HepG2 (cell line): ENCODE data around the gene DPH1. TPM values are rescaled to one million over a fixed set of nuclear protein-coding genes. Genes with fewer than 3 reads are reported as not detected.
A peak's percentile ranks its signal among the peaks of the same experiment; 100 is the strongest.

Experiments used
- KLF12 ChIP-seq: sonication (generic); formaldehyde crosslinking; IDR thresholded peaks from 2 replicates; pipeline ENCODE4 v1.4.0; 2020; ENCODE audit warnings: missing genetic modification reagents, borderline replicate concordance
- STAG1 ChIP-seq: sonication (generic); formaldehyde crosslinking; IDR thresholded peaks from 2 replicates; pipeline ENCODE4 v1.4.0; 2020; ENCODE audit warnings: missing genetic modification reagents
- TGIF2 ChIP-seq: IDR thresholded peaks from 2 replicates; pipeline ENCODE4 v1.6.1; 2016; ENCODE audit warnings: control low read depth, missing compliant biosample characterization
- ZBTB40 ChIP-seq, 2 experiments: fragments of 450-650 bp in 1 of 2; sonication (generic) in 1 of 2; formaldehyde crosslinking in 1 of 2; IDR thresholded peaks; 2 replicates each; pipeline versions ENCODE4 v1.6.1 to v1.8.0; 2016 to 2022; ENCODE audit warnings: antibody characterized with exemption in 1 of 2, mild to moderate bottlenecking in 1 of 2, missing genetic modification reagents in 1 of 2
- ZBTB7B ChIP-seq: sonication (generic); formaldehyde crosslinking; IDR thresholded peaks from 2 replicates; pipeline ENCODE4 v1.4.0; 2020; ENCODE audit warnings: missing genetic modification reagents
- ZSCAN21 ChIP-seq: sonication (generic); formaldehyde crosslinking; IDR thresholded peaks from 2 replicates; pipeline ENCODE4 v1.8.0; 2022; ENCODE audit warnings: mild to moderate bottlenecking, missing genetic modification reagents, moderate library complexity, borderline replicate concordance
- polyA plus RNA-seq, 8 experiments: library from polyadenylated mRNA; depleted of rRNA in 3 of 8; stranded (reverse) in 7 of 8; unstranded in 1 of 8; fragments of >200 nt; fragmentation: Illumina TruSeq in 4 of 8; extraction: Trizol in 4 of 8; gene quantifications; 2 replicates each; pipeline versions ENCODE4 v1.2.1 to v1.2.3, GENCODE V29; 2011 to 2016; ENCODE audit warnings: low read depth in 4 of 8, missing spikeins in 1 of 8, mixed read lengths in 1 of 8; ENCODE audit not compliant: insufficient read depth in 1 of 8
- total RNA-seq, 5 experiments: library from RNA; depleted of rRNA; stranded (reverse); fragments of >200 nt; fragmentation: Illumina TruSeq; extraction: Trizol; gene quantifications; 2 replicates each; pipeline ENCODE4 v1.2.3, GENCODE V29; 2016; ENCODE audit warnings: low read depth in 1 of 5
- TF ChIP-seq, protein P1 (sequence below): sonication (generic); formaldehyde crosslinking; IDR thresholded peaks from 2 replicates; pipeline ENCODE4 v1.4.0; 2020; ENCODE audit warnings: missing genetic modification reagents, borderline replicate concordance
- TF ChIP-seq, protein P2 (sequence below): sonication (generic); formaldehyde crosslinking; IDR thresholded peaks from 2 replicates; pipeline ENCODE4 v1.5.1; 2020; ENCODE audit warnings: mild to moderate bottlenecking, missing genetic modification reagents, borderline replicate concordance
- TF ChIP-seq, protein P3 (sequence below): sonication (generic); formaldehyde crosslinking; IDR thresholded peaks from 2 replicates; pipeline ENCODE4 v1.5.1; 2020; ENCODE audit warnings: mild to moderate bottlenecking, missing genetic modification reagents, moderate library complexity

DPH1 gene
- total and polyA plus RNA-seq, 2 of the 13 experiments (the other 11 are each of a cell fraction or from before 2014, with no cell fraction given) = 25.3 to 42.8 TPM

DNA sequence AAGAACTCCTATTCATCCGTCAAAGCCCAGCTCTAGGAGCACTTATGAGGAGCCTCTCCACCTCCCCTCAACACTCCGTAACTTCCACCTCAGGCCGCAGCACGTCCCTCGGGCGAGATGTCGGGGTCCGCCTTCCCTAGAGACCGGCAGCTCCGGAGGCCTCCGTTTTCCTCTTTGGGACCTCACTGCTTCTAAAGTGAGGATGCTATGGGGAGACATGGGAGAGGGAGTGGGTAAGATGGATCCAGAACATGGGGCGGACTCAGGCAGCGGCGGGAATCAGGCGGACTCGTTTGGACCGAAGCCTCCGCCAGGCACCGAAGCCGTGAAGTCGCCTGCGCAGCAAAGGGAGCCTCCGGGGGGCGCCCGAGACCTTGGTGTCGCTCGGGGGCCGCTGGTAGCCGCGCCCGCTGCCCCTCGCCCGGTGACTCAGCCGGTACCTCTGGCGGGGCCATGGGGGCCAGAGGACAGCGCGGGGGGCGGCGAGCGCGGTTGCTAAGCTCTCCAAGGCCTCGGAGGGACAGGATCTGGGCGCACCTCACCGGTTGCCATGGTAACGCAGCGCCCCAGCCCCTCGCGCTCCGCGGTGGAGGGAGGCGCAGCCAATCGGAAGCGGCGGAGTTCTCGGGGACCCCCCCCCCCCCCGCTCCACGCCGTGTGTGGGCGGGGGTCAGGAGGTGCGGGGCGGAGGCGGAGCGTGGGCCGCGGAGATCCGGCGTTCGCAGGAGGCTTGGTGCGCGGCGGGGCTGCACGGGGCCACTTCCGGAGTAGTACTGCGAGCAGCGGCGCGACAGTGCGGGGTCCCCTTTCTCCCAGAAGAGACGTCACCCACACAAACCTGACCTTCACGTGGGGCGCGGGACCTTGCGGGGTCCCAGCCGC lies 23.7 kb downstream of the DPH1 start (continued):
- TF ChIP-seq ZBTB40 (IDR thresholded peaks at IDR 0.05) (no peak), ZBTB40 (CRISPR knock-in tag; IDR thresholded peaks at IDR 0.05) (no peak), STAG1 (CRISPR knock-in tag) (peak; percentile 85), TGIF2 (CRISPR knock-in tag) (no peak), ZSCAN21 (CRISPR knock-in tag) (peak; percentile 45; the same call in 1 of the 2 replicates), ZBTB7B (CRISPR knock-in tag) (peak; percentile 24; the same call in 1 of the 2 replicates), KLF12 (CRISPR knock-in tag) (no peak)
- TF ChIP-seq, protein P1, sequence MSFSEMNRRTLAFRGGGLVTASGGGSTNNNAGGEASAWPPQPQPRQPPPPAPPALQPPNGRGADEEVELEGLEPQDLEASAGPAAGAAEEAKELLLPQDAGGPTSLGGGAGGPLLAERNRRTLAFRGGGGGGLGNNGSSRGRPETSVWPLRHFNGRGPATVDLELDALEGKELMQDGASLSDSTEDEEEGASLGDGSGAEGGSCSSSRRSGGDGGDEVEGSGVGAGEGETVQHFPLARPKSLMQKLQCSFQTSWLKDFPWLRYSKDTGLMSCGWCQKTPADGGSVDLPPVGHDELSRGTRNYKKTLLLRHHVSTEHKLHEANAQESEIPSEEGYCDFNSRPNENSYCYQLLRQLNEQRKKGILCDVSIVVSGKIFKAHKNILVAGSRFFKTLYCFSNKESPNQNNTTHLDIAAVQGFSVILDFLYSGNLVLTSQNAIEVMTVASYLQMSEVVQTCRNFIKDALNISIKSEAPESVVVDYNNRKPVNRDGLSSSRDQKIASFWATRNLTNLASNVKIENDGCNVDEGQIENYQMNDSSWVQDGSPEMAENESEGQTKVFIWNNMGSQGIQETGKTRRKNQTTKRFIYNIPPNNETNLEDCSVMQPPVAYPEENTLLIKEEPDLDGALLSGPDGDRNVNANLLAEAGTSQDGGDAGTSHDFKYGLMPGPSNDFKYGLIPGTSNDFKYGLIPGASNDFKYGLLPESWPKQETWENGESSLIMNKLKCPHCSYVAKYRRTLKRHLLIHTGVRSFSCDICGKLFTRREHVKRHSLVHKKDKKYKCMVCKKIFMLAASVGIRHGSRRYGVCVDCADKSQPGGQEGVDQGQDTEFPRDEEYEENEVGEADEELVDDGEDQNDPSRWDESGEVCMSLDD (CRISPR knock-in tag) = peak; percentile 58; the same call in 1 of the 2 replicates
- TF ChIP-seq, protein P2, sequence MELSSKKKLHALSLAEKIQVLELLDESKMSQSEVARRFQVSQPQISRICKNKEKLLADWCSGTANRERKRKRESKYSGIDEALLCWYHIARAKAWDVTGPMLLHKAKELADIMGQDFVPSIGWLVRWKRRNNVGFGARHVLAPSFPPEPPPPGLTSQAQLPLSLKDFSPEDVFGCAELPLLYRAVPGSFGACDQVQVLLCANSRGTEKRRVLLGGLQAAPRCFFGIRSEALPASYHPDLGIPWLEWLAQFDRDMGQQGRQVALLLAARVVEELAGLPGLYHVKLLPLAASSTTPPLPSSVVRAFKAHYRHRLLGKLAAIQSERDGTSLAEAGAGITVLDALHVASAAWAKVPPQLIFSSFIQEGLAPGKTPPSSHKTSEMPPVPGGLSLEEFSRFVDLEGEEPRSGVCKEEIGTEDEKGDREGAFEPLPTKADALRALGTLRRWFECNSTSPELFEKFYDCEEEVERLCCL = 0 out of 2 replicates have a peak, but pooled peaks have one; percentile 51
- TF ChIP-seq, protein P3, sequence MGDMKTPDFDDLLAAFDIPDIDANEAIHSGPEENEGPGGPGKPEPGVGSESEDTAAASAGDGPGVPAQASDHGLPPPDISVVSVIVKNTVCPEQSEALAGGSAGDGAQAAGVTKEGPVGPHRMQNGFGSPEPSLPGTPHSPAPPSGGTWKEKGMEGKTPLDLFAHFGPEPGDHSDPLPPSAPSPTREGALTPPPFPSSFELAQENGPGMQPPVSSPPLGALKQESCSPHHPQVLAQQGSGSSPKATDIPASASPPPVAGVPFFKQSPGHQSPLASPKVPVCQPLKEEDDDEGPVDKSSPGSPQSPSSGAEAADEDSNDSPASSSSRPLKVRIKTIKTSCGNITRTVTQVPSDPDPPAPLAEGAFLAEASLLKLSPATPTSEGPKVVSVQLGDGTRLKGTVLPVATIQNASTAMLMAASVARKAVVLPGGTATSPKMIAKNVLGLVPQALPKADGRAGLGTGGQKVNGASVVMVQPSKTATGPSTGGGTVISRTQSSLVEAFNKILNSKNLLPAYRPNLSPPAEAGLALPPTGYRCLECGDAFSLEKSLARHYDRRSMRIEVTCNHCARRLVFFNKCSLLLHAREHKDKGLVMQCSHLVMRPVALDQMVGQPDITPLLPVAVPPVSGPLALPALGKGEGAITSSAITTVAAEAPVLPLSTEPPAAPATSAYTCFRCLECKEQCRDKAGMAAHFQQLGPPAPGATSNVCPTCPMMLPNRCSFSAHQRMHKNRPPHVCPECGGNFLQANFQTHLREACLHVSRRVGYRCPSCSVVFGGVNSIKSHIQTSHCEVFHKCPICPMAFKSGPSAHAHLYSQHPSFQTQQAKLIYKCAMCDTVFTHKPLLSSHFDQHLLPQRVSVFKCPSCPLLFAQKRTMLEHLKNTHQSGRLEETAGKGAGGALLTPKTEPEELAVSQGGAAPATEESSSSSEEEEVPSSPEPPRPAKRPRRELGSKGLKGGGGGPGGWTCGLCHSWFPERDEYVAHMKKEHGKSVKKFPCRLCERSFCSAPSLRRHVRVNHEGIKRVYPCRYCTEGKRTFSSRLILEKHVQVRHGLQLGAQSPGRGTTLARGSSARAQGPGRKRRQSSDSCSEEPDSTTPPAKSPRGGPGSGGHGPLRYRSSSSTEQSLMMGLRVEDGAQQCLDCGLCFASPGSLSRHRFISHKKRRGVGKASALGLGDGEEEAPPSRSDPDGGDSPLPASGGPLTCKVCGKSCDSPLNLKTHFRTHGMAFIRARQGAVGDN (CRISPR knock-in tag) = peak; percentile 67
